A172 (cell line): ENCODE data around the gene PPL. TPM values are rescaled to one million over a fixed set of nuclear protein-coding genes. Genes with fewer than 3 reads are reported as not detected.
"Not testable (repeated sequence)": the region's sequence is repeated elsewhere in the genome, so short reads cannot be mapped to it uniquely, and the experiment has no call there.

ENCODE experiments used
- DNase-seq: peaks from one replicate; pipeline ENCODE4 v3.0.0-alpha.2; 2015; ENCODE audit warnings: low spot score
- total RNA-seq: library from RNA; depleted of rRNA; stranded (reverse); fragments of >200 nt; shearing (Covaris generic); gene quantifications from 2 replicates; pipeline ENCODE4 v1.2.3, GENCODE V29; 2014

PPL gene
- total RNA-seq, 1 experiment from 2014 or later: 0.81 TPM

DNA sequence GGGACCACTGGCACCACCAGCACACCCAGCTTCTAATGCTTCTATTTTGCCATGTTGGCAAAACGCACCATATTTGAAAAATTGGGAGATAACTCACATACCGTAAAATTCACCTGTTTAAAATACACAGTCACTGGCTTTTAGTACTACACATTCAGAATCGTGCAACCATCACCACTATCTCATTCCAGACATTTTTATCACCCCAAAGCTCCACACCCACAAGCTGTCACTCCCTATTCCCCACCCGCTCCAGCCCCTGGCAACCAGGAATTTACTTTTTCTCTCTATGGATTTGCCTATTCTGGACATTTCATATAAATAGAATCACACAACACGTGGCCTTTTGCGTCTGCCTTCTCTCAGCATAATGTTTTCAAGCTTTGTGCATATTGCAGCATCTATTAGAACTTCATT lies 25.0 kb downstream of the PPL start:
- DNase-seq: peak; percentile 71

DNA sequence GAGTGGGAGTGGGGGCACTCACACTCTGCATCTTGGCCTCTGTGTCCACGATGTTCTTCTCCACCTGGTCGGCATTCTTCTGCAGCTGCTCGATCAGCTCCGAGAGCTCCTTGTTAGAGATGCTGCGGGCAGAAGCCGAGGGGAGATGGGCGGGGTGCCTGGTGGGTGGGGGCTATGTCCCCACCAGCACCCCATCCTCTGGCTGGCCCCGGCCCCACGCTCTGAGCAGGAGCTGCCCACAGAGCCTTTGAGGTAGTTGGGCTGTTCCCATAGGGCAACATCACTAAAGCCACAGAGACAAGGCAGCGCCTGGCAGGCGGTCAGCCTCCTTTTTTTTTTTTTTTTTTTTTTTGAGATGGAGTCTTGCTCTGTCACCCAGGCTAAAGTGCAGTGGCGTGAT lies 26.1 kb downstream of the PPL start:
- DNase-seq: no peak

GRCh38 chr16:4909825-4910224 lies 27.1 kb downstream of the PPL start:
- peak; percentile 21 for DNase-seq

DNA sequence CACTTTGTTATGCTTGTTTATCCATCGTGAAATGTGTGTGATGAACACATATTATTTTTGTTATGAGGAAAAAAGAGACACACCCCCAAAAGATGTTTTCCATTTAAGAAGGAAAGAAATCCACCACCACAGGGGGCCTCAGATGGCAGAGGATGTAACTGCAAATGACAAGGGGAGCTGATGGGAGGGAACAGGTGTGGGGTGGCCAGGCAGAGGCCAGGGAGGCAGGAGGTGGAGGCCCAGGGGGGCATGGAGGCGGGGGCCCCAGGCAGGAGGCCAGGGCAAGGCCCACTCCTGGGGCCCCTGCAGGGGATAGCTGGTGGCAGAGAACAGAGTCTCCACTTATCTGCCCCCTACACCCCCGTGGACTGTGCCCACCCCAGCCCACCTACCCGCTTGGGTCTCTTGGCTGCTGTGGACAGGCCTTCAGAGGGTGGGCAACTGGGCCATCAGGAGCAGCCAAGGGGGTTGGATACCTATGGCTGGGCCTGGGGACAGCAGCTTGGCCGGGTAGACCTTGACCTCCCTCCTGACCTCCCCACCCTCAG lies 28.0 kb downstream of the PPL start:
- DNase-seq: no peak

GRCh38 chr16:4904942-4905615 lies 31.9 kb downstream of the PPL start:
- DNase-seq: no peak

DNA sequence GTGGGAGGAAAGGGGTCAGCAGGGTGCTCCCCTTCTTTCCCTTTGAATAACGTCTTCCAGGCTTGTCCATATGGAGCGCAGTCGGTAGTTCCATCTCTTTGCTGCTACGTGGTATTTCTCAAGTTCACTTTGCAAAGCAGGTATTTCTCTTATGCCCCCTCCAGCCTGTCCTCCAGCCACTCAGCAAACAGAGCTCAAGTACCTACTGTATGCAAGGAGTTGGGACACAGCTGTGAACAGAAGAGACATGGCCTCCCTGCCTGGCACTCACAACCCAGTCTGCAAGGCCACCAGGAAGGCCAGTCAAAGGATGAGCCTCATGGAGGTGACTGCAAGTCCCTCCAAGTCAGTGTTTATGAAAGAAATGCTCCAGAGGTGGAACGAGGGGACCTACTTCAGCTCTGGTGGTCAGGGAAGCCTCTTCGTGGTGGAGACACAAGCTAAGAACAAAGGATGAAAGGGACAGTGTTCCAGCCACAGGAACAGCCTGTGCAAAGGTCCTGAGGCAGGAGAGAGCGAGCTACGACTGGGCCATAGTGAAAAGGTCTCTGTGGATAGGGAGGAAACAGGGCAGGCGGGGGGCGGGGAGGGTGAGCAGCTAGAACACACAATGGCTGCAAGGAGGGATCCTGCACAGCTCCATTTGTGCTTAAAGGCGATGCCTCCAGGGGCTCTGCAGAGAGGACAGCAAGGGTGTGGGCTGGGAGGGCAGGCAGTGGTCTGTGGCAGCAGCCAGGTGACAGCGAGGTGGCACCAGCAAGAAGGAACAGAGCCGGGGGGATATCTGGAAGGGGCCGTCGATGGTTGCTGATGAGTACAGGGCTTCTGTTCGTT lies 32.6 kb downstream of the PPL start:
- DNase-seq: no peak

DNA sequence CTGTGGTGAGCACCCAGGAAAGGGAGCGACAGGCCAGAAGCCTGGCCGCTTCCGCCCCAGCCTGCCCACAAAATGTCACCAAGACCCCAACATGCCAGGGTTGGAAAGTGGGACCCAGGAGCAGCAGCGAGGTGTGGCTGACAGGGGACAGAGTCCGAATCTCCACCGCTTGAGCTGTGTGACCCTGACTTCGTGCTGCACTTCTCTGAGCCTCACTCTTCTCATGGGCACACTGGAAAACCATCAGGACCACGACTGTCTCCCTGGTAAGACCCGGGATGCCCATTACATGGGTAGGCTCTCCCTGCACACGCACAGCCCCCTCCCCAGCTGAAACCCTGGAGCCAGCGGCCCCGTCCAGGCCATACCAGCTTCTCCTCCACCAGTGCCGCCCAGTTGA lies 34.9 kb downstream of the PPL start:
- DNase-seq: no peak

DNA sequence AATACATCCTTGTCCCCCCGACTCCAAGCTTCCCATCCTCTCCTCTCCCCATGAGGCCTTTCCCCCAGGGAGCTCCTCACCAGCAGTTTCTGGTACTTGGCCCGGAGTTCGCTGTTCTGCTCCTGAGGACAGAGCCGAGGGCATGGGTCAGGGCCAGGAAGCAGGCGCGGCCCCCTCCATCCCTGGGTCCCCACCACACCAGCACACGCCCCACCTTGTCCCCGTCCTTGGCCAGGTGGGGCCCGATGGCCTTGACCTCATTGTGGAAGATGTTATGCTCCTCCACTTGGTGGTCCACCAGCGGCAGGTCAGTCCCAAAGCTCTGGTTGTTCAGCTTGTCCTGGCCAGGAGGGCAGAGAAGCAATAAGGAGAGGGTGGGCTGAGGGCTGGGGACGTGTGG lies 36.2 kb downstream of the PPL start:
- DNase-seq: no peak

- DNase-seq: no peak
Measured at GRCh38 chr16:4900036-4900435, 36.9 kb downstream of the PPL start.

DNA sequence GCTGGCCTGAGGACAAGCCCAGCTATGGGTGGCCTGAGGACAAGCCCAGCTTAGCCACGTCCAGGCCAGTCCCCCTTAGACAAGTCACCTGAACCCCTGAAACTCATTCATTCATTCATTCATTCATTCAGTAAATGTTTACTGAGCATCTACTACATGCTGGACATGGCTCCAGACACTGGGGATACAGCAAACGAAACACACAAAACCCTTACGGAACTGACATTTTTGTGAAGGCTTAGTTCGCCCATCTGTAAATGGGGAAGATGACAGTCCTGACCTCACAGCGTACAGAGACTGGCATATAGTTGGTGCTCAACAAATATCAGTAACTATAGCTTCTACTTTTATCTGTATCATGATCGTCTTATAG lies 37.5 kb downstream of the PPL start:
- no peak for DNase-seq

GRCh38 chr16:4898811-4899473 lies 38.0 kb downstream of the PPL start:
- no peak for DNase-seq

DNA sequence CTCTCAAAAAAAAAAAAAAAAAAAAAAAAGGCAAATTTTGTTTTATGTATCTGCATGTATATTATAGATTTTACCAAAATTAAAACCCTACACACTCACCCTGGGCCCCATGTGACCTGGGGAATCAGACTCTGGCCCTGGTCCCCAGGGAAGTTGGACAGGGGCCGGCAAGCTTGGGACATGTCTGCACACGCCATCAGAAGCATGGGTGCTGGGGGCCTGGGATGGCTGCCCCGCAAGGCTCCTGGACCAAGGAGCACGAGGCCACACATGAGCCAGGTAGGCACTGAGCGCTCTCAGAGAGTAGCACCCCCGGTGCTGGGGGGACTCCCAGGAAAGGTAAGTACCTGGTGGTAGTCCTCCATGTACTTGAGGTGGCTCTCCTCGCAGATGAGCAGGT lies 39.6 kb downstream of the PPL start:
- no peak for DNase-seq

DNA sequence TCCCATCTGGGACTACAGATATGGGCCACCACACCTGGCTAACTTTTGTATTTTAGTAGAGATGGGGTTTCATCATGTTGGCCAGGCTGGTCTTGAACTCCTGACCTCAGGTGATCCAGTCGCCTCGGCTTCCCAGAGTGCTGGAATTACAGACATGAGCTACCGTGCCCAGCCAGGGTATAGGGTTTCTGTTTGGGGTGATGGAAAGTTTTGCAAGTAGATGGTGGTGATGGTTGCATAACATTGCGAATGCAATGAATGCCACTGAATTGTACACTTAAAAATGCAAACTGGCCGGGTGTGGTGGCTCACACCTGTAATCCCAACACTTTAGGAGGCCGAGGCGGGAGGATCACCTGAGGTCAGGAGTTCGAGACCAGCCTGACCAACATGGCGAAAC lies 40.2 kb downstream of the PPL start:
- not testable (repeated sequence) for DNase-seq

DNA sequence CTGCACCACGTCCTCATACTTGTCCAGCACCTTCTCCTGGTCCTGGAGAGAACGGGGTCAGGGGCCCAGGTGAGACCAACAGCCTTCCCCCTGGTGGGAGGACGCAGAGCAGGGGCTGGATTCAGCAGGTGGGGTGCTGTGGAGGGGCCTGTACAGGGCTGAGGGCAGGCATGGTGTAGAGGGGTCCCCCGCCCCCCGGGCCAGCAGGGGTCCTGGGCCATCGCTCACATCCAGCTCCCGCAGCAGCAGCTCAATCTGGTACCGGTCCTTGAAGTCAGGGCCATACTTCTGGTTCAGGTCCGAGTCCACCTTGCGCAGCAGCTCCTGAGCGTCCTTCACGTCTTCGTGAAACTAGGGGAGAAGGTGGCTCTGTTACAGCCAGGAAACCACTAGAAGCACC lies 41.6 kb downstream of the PPL start:
- no peak for DNase-seq

- DNase-seq: no peak
Measured at GRCh38 chr16:4894276-4895150, 42.4 kb downstream of the PPL start.

GRCh38 chr16:4893103-4893862 lies 43.7 kb downstream of the PPL start:
- no peak for DNase-seq

- DNase-seq: peak; percentile 19
Measured at GRCh38 chr16:4892361-4893102, 44.4 kb downstream of the PPL start.

DNA sequence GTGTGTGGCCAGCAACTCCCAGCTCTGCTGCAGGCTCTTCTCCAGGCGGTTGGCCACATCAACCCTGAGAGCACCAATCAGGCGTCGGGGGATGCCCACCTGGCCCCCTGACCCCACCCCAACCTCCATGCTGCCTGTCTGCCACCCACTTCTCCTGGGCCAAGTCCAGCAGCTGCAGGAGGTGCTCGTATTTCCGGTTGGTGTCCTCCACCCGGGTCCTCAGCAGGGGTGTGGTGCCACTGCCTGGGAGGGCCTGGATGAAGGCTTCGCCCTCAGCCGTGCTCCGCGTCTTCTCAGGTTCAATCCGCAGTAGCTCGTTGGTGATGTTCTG lies 45.1 kb downstream of the PPL start:
- peak; percentile 51 for DNase-seq

DNA sequence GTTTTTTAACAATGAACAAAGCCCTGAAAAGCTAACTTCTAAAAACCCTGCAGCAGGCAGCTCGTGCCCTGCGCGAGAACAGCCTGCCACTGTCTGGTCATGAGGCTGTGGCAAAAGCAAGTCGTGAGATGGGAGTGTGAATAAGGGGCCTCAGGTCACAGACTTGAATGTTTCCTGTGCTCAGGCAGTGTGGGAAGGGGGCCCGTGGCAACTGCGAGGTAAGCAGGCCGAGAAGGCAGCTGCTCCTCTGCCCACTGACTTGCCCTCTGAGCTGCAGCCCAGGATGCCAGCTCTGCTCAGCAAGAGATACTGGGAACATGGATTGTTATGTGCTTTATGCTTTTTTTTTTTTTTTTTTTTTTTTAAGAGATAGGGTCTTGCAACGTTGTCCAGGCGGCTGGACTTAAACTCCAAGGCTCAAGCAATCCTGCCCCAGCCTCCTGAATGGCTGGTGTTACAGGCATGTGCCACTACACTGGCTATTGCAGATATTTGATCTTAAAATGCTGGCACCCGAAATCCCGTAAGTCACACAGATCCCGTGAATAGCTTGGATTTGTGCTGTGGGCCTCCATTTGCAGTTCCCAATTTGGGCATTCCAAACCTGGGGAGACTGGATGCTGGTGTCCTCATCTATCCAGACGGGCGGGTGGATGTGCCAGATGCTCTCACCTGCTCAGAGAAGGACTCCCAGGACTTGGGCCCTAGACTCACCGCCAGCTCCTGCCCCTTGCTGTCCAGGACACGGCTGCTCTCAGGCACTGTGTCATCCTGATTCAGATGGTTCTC lies 45.7 kb downstream of the PPL start:
- no peak for DNase-seq
